ENCODE measurements around the gene FAM151A. TPM values are rescaled to one million over a fixed set of nuclear protein-coding genes. Genes with fewer than 3 reads are reported as not detected.
A peak's percentile ranks its signal among the peaks of the same experiment; 100 is the strongest.

FAM151A gene
- total and polyA plus RNA-seq, 9 donors = 0.06 TPM; not detected in 8

DNA sequence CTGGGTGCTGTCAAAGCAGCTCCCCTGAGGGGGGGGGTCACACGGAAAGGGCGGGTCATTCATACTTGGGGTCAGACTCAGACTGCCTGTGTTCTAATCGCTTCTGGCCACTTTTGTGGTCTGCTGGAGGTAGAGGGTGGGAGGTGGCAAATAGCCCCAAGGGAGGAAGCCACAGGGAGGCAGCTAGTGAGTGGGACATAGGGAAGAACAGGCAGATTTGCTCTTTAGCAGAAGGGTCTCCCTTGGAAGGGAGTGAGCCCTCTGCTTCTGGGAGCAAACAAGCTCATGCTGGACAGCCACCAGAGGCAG lies 50.8 kb downstream of the FAM151A start:
- H3K9me3 ChIP-seq = no peaks in the 10 kb centered on the region
- H3K4me3 ChIP-seq = no peak overlapping the region
- DNase-seq = no peak
- intact Hi-C loops (cut with DNase I) = no loop called here
- no peaks in the 10 kb centered on the region for H3K36me3 ChIP-seq
- 66 to 68% (median 66%) methylated on average over 3 of the region's 3 CpGs for WGBS, 3 donors
- no peaks in the 10 kb centered on the region for H3K4me1 ChIP-seq (ENCODE audit: insufficient read depth)
- no peaks in the 10 kb centered on the region for H3K27me3 ChIP-seq
- TF ChIP-seq POLR2A (IDR thresholded peaks at IDR 0.05) (no peak), EP300 (IDR thresholded peaks at IDR 0.05) (no peak)
- TF ChIP-seq, protein P1, sequence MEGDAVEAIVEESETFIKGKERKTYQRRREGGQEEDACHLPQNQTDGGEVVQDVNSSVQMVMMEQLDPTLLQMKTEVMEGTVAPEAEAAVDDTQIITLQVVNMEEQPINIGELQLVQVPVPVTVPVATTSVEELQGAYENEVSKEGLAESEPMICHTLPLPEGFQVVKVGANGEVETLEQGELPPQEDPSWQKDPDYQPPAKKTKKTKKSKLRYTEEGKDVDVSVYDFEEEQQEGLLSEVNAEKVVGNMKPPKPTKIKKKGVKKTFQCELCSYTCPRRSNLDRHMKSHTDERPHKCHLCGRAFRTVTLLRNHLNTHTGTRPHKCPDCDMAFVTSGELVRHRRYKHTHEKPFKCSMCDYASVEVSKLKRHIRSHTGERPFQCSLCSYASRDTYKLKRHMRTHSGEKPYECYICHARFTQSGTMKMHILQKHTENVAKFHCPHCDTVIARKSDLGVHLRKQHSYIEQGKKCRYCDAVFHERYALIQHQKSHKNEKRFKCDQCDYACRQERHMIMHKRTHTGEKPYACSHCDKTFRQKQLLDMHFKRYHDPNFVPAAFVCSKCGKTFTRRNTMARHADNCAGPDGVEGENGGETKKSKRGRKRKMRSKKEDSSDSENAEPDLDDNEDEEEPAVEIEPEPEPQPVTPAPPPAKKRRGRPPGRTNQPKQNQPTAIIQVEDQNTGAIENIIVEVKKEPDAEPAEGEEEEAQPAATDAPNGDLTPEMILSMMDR (IDR thresholded peaks at IDR 0.05) = no peak
- H3K27ac ChIP-seq = no peak overlapping the region

DNA sequence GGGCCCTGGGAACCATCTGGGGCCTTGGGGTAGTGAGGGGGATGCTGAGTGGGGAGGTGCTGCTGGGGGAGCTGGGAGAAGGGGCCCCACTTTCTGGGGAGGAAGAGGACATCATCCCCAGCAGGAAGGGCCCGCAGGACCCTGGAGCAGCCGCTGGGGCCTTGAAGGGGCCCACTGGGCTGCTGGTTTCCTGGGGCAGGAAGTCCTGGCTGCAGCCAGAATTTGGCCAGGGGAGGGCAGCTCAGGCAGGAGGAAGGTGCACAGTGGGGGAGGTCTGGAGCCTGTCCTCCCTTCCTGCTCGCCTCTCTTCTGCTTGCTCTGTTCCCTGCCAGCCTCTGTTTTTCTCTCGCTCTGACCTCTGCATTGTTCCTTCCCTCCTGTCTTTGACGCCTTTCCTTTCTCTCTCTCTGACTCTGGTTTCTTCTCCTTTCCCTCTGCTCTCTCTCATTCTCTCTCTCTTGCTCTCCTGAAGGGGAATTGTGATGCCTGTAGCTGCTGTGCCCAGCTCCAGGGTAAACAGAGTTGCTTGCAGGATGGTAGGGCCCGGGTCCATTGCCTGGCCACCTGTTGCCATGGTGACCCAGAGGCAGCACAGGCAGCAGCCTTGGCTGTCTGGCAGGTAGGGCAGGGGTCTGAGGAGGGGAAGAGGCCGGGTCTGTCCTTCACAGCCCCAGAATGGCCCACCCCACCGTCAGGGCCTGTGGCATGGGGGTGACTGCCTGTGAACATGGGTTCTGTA lies 51.4 kb downstream of the FAM151A start:
- H3K27ac ChIP-seq = no peak overlapping the region

GRCh38 chr1:54571326-54571725 lies 52.0 kb downstream of the FAM151A start:
- TF ChIP-seq, protein P1 (IDR thresholded peaks at IDR 0.05) = no peak
- TF ChIP-seq EP300 (IDR thresholded peaks at IDR 0.05) (no peak), POLR2A (IDR thresholded peaks at IDR 0.05) (no peak)
- 83 to 89% (median 86%) methylated on average over 3 of the region's 3 CpGs for WGBS, 3 donors
- H3K36me3 ChIP-seq = no peaks in the 10 kb centered on the region
- no peaks in the 10 kb centered on the region for H3K9me3 ChIP-seq
- no peaks in the 10 kb centered on the region for H3K4me1 ChIP-seq (ENCODE audit: insufficient read depth)
- intact Hi-C loops (cut with DNase I) = no loop called here
- peak in 1 of 5 donors; percentile 23 for DNase-seq
- H3K27me3 ChIP-seq = no peaks in the 10 kb centered on the region
- no peak overlapping the region for H3K27ac ChIP-seq
- no peak overlapping the region for H3K4me3 ChIP-seq

More for the DNA sequence above, 51.4 kb downstream of the FAM151A start:
- H3K36me3 ChIP-seq = no peaks in the 10 kb centered on the region
- 49 to 55% (median 50%) methylated on average over 8 of the region's 8 CpGs for WGBS, 3 donors
- no peaks in the 10 kb centered on the region for H3K4me1 ChIP-seq (ENCODE audit: insufficient read depth)
- DNase-seq = peak in 1 of 5 donors; percentile 33
- TF ChIP-seq EP300 (IDR thresholded peaks at IDR 0.05) (no peak), POLR2A (IDR thresholded peaks at IDR 0.05) (no peak)
- TF ChIP-seq, protein P1 (IDR thresholded peaks at IDR 0.05) = no peak
- intact Hi-C loops (cut with DNase I) = no loop called here
- H3K4me3 ChIP-seq = no peak overlapping the region
- H3K9me3 ChIP-seq = no peaks in the 10 kb centered on the region
- no peaks in the 10 kb centered on the region for H3K27me3 ChIP-seq

- Histone ChIP-seq H3K4me3 (no peak overlapping the region), H3K27ac (no peak overlapping the region), H3K9me3 (no peaks in the 10 kb centered on the region), H3K36me3 (no peaks in the 10 kb centered on the region), H3K4me1 (ENCODE audit: insufficient read depth) (no peaks in the 10 kb centered on the region), H3K27me3 (no peaks in the 10 kb centered on the region)
- TF ChIP-seq POLR2A (IDR thresholded peaks at IDR 0.05) (no peak), EP300 (IDR thresholded peaks at IDR 0.05) (no peak)
- TF ChIP-seq, protein P1 (IDR thresholded peaks at IDR 0.05) = no peak
- 95 to 96% (median 96%) methylated on average over 5 of the region's 5 CpGs for WGBS, 3 donors
- DNase-seq = no peak
- intact Hi-C loops (cut with DNase I) = no loop called here
Observed at GRCh38 chr1:54570161-54570560, 53.2 kb downstream of the FAM151A start.
